IMR-90 (cell line): ENCODE results near the gene LNP1. TPM values are rescaled to one million over a fixed set of nuclear protein-coding genes. Genes with fewer than 3 reads are reported as not detected.
A peak's percentile ranks its signal among the peaks of the same experiment; 100 is the strongest.

Experiments used
- ATAC-seq: fragments of 200-7000 bp; cut with Tn5 transposase; 2 replicates; pipeline ENCODE4 v1.9.1; 2020; ENCODE audit warnings: low read depth, mild to moderate bottlenecking, moderate library complexity
- BruUV-seq: library from RNA; stranded (reverse); fragments of 400-500 nt; replicated peaks from 2 replicates; lab custom pipeline; 2021; lab: Mats Ljungman, UMichigan
- CTCF ChIA-PET: fragments of 300-600 bp; formaldehyde crosslinking; extraction: SDS; loops from one replicate; lab custom pipeline; 2021; ENCODE audit warnings: antibody characterized with exemption; lab: Yijun Ruan, JAX
- POLR2A ChIA-PET: fragments of 300-600 bp; sonication (Branson Sonifier 250); formaldehyde crosslinking; loops from one replicate; lab custom pipeline; 2022; ENCODE audit warnings: antibody characterized with exemption; ENCODE audit not compliant: unreplicated experiment; lab: Charles Lee
- DNase-seq: peaks from one replicate; pipeline ENCODE4 v3.0.0; 2013
- H2AFZ ChIP-seq: replicated peaks from 2 replicates; pipeline ENCODE3; 2013; ENCODE audit warnings: low read length, mild to moderate bottlenecking; ENCODE audit not compliant: poor library complexity
- H2AK5ac ChIP-seq: 2 replicates; pipeline ENCODE4 v1.6.1; 2013; ENCODE audit warnings: low read depth, low read length, inconsistent platforms
- H2AK9ac ChIP-seq: replicated peaks from 2 replicates; pipeline ENCODE3; 2013; ENCODE audit warnings: mild to moderate bottlenecking, low read depth, low read length, moderate library complexity; ENCODE audit not compliant: poor library complexity
- H2BK120ac ChIP-seq: 2 replicates; pipeline ENCODE4 v1.6.1; 2013; ENCODE audit warnings: low read depth, low read length, inconsistent platforms
- H2BK15ac ChIP-seq: 3 replicates; pipeline ENCODE4 v1.6.1; 2013; ENCODE audit warnings: low read depth, low read length, inconsistent platforms
- H2BK20ac ChIP-seq: 2 replicates; pipeline ENCODE4 v1.6.1; 2013; ENCODE audit warnings: low read depth, mild to moderate bottlenecking, inconsistent platforms, low read length, moderate library complexity
- H2BK5ac ChIP-seq: 2 replicates; pipeline ENCODE4 v1.6.1; 2013; ENCODE audit warnings: mild to moderate bottlenecking, low read depth, low read length, inconsistent platforms; ENCODE audit not compliant: poor library complexity, severe bottlenecking
- H3K14ac ChIP-seq: replicated peaks from 2 replicates; pipeline ENCODE4 v1.6.1; 2013; ENCODE audit warnings: low read depth, low read length, inconsistent platforms
- H3K18ac ChIP-seq: 2 replicates; pipeline ENCODE4 v1.6.1; 2013; ENCODE audit warnings: low read depth, low read length, control low read depth
- H3K23ac ChIP-seq: 2 replicates; pipeline ENCODE4 v1.6.1; 2013; ENCODE audit warnings: low read depth, low read length, inconsistent platforms
- H3K27ac ChIP-seq: 2 replicates; pipeline ENCODE4 v1.5.1; 2013; ENCODE audit warnings: mild to moderate bottlenecking, control low read depth, low read length; ENCODE audit not compliant: insufficient read depth
- H3K27me3 ChIP-seq: 2 replicates; pipeline ENCODE4 v1.6.1; 2013; ENCODE audit warnings: low read length; ENCODE audit not compliant: control insufficient read depth, insufficient read depth
- H3K36me3 ChIP-seq: 2 replicates; pipeline ENCODE4 v1.6.1; 2013; ENCODE audit warnings: low read length, mixed read lengths; ENCODE audit not compliant: control insufficient read depth, insufficient read depth
- H3K4ac ChIP-seq: 2 replicates; pipeline ENCODE4 v1.6.1; 2013; ENCODE audit warnings: low read depth, low read length, inconsistent platforms
- H3K4me1 ChIP-seq: 2 replicates; pipeline ENCODE4 v1.6.1; 2013; ENCODE audit warnings: low read length, mixed read lengths; ENCODE audit not compliant: control insufficient read depth, insufficient read depth
- H3K4me2 ChIP-seq: 2 replicates; pipeline ENCODE4 v1.6.1; 2013; ENCODE audit warnings: low read depth, mild to moderate bottlenecking, control low read depth, low read length, moderate library complexity
- H3K4me3 ChIP-seq: 2 replicates; pipeline ENCODE4 v1.5.1; 2013; ENCODE audit warnings: low read depth, mild to moderate bottlenecking, control low read depth, low read length, moderate library complexity; ENCODE audit not compliant: insufficient read depth
- H3K56ac ChIP-seq: 2 replicates; pipeline ENCODE4 v1.6.1; 2013; ENCODE audit warnings: low read length, inconsistent platforms; ENCODE audit not compliant: insufficient read depth; ENCODE audit errors: extremely low read depth
- H3K79me1 ChIP-seq, 2 experiments: 2 replicates each; pipeline ENCODE4 v1.6.1; 2013; ENCODE audit warnings: low read length in 2 of 2, inconsistent platforms in 1 of 2, low read depth in 1 of 2
- H3K9ac ChIP-seq: 2 replicates; pipeline ENCODE4 v1.6.1; 2013; ENCODE audit warnings: low read depth, low read length, control low read depth
- H3K9me1 ChIP-seq: 2 replicates; pipeline ENCODE4 v1.6.1; 2013; ENCODE audit warnings: low read length, inconsistent platforms; ENCODE audit not compliant: insufficient read depth
- H3K9me3 ChIP-seq: 2 replicates; pipeline ENCODE4 v1.6.1; 2013; ENCODE audit warnings: low read length; ENCODE audit not compliant: control insufficient read depth, insufficient read depth
- H4K20me1 ChIP-seq: 2 replicates; pipeline ENCODE4 v1.6.1; 2013; ENCODE audit warnings: low read length, inconsistent platforms; ENCODE audit not compliant: insufficient read depth
- H4K5ac ChIP-seq: 2 replicates; pipeline ENCODE4 v1.6.1; 2013; ENCODE audit warnings: mild to moderate bottlenecking, low read depth, low read length, control low read depth
- H4K8ac ChIP-seq, 2 experiments: 2 replicates each; pipeline ENCODE4 v1.6.1; 2013; ENCODE audit warnings: low read depth in 2 of 2, low read length in 2 of 2, control low read depth in 1 of 2, inconsistent platforms in 1 of 2
- H4K91ac ChIP-seq: 2 replicates; pipeline ENCODE4 v1.6.1; 2013; ENCODE audit warnings: low read depth, low read length, inconsistent platforms; ENCODE audit not compliant: insufficient read depth
- BHLHE40 ChIP-seq: fragments of 150-350 bp; IDR thresholded peaks from 2 replicates; pipeline ENCODE4 v1.6.1; 2016; ENCODE audit warnings: mild to moderate bottlenecking, low read depth, low read length
- CEBPB ChIP-seq: IDR thresholded peaks from 2 replicates; pipeline ENCODE4 v1.6.1; 2012; ENCODE audit warnings: low read depth, low read length, improper control_type of control experiment
- MAFK ChIP-seq: IDR thresholded peaks from 2 replicates; pipeline ENCODE4 v1.6.1; 2012; ENCODE audit warnings: low read depth, low read length, improper control_type of control experiment
- MAZ ChIP-seq: IDR thresholded peaks from 2 replicates; pipeline ENCODE4 v1.6.1; 2012; ENCODE audit warnings: low read depth, mild to moderate bottlenecking, low read length, improper control_type of control experiment, moderate library complexity, borderline replicate concordance
- NFE2L2 ChIP-seq: fragments of 150-350 bp; IDR thresholded peaks from 2 replicates; pipeline ENCODE4 v1.6.1; 2016; ENCODE audit warnings: low read depth, mild to moderate bottlenecking, low read length
- POLR2A ChIP-seq: IDR thresholded peaks from 2 replicates; pipeline ENCODE4 v1.6.1; 2012; ENCODE audit warnings: mild to moderate bottlenecking, low read depth, low read length
- RAD21 ChIP-seq: IDR thresholded peaks from 2 replicates; pipeline ENCODE4 v1.6.1; 2012; ENCODE audit warnings: low read length, improper control_type of control experiment
- RCOR1 ChIP-seq: IDR thresholded peaks from 2 replicates; pipeline ENCODE4 v1.6.1; 2012; ENCODE audit warnings: mild to moderate bottlenecking, low read length, improper control_type of control experiment; ENCODE audit not compliant: insufficient replicate concordance
- SMC3 ChIP-seq: fragments of 150-350 bp; IDR thresholded peaks from 2 replicates; pipeline ENCODE4 v1.6.1; 2016; ENCODE audit warnings: low read depth, mild to moderate bottlenecking, antibody characterized with exemption, low read length, moderate library complexity
- USF2 ChIP-seq: fragments of 150-350 bp; IDR thresholded peaks from 2 replicates; pipeline ENCODE4 v1.6.1; 2017; ENCODE audit warnings: mild to moderate bottlenecking, antibody characterized with exemption, low read length, low read depth
- WGBS, 2 experiments: methylation state at CpG; one replicate each; pipeline versions ENCODE4 v1.1.5 to v1.1.7; 2013; ENCODE audit warnings: missing lambda C conversion rate in 2 of 2; ENCODE audit not compliant: insufficient read length in 1 of 2; ENCODE audit errors: extremely low coverage in 2 of 2; 5-methylcytosine and 5-hydroxymethylcytosine counted together
- dilution Hi-C: fragments of 300-500 bp; cut with HindIII; formaldehyde crosslinking; loops from one replicate; pipeline ENCODE4 v1.14.3; 2018; ENCODE audit warnings: low sequenced_read_pairs; ENCODE audit not compliant: unreplicated experiment
- in situ Hi-C: fragments of 300-500 bp; cut with MboI; formaldehyde crosslinking; loops from 3 replicates; pipeline ENCODE4 v1.14.3; 2019; ENCODE audit warnings: low sequenced_read_pairs, inconsistent platforms, mixed read lengths
- intact Hi-C: fragments of 100-400 bp; cut with micrococcal nuclease; formaldehyde crosslinking; loops from 2 replicates; pipeline ENCODE4 v1.10.0; 2022
- polyA plus RNA-seq, 3 experiments: library from polyadenylated mRNA; depleted of rRNA; stranded (reverse); fragments of >200 nt; gene quantifications; 2 replicates each; pipeline ENCODE4 v1.2.3, GENCODE V29; 2012; ENCODE audit warnings: low replicate concordance in 1 of 3
- total RNA-seq: library from RNA; depleted of rRNA; stranded (reverse); fragments of >200 nt; gene quantifications from 2 replicates; pipeline ENCODE4 v1.2.3, GENCODE V29; 2012
- TF ChIP-seq, protein P1 (sequence below): conservative IDR thresholded peaks from 2 replicates; pipeline ENCODE4 v1.5.1; 2012; ENCODE audit warnings: mild to moderate bottlenecking, low read depth, low read length, improper control_type of control experiment

LNP1 gene
- total and polyA plus RNA-seq, 2 of the 4 experiments (the other 2 are of a cell fraction), result 2.2 to 2.4 TPM

GRCh38 chr3:100354850-100355249 is 46.5 kb upstream of the LNP1 start:
- no peak for ATAC-seq
- H2AFZ ChIP-seq, result no peak overlapping the region

More at GRCh38 chr3:100354850-100355249, 46.5 kb upstream of the LNP1 start:
- H3K4me3 ChIP-seq, result no peak overlapping the region
- no peak overlapping the region for H2BK15ac ChIP-seq
- H2AK9ac ChIP-seq, result no peak overlapping the region
- DNase-seq, result peak; percentile 63
- H3K14ac ChIP-seq, result no peak overlapping the region
- no CpG with 5 or more reads among the region's 3 CpGs for WGBS, 2 experiments
- H4K5ac ChIP-seq, result no peak overlapping the region
- intact Hi-C loops (no loop called here), in situ Hi-C loops (no loop called here), dilution Hi-C loops (no loop called here)
- H4K91ac ChIP-seq, result no peak overlapping the region
- no peak overlapping the region for H2BK20ac ChIP-seq
- H2AK5ac ChIP-seq, result no peak overlapping the region
- no peak overlapping the region for H3K18ac ChIP-seq
- POLR2A ChIA-PET, result interaction anchor here (0.6 kb wide), 1 partner anchor 367 kb away, joined by 3 read pairs; no protein-coding TSS in a partner anchor
- no peak overlapping the region for H3K27ac ChIP-seq
- H3K9me3 ChIP-seq, result no peaks in the 10 kb centered on the region; the same call in 1 of the 2 replicates
- H3K4me2 ChIP-seq, result no peak overlapping the region
- CTCF ChIA-PET, result no interaction called here
- no peaks in the 10 kb centered on the region for H3K27me3 ChIP-seq
- H3K4ac ChIP-seq, result no peak overlapping the region
- no peak overlapping the region for H2BK120ac ChIP-seq
- no peak overlapping the region for H3K23ac ChIP-seq
- BruUV-seq, result no TSS peak
- peaks cover 26% of the 10 kb centered on the region for H3K36me3 ChIP-seq
- 0 out of 4 replicates have a peak, but pooled peaks cover 0 to 4% of the 10 kb centered on the region in 2 experiments for H3K79me1 ChIP-seq
- no peak overlapping the region for H4K8ac ChIP-seq
- H3K9ac ChIP-seq, result no peak overlapping the region
- no peak overlapping the region for H2BK5ac ChIP-seq
- no peak overlapping the region for H3K56ac ChIP-seq
- TF ChIP-seq SMC3, result no peak
- TF ChIP-seq, protein P1, sequence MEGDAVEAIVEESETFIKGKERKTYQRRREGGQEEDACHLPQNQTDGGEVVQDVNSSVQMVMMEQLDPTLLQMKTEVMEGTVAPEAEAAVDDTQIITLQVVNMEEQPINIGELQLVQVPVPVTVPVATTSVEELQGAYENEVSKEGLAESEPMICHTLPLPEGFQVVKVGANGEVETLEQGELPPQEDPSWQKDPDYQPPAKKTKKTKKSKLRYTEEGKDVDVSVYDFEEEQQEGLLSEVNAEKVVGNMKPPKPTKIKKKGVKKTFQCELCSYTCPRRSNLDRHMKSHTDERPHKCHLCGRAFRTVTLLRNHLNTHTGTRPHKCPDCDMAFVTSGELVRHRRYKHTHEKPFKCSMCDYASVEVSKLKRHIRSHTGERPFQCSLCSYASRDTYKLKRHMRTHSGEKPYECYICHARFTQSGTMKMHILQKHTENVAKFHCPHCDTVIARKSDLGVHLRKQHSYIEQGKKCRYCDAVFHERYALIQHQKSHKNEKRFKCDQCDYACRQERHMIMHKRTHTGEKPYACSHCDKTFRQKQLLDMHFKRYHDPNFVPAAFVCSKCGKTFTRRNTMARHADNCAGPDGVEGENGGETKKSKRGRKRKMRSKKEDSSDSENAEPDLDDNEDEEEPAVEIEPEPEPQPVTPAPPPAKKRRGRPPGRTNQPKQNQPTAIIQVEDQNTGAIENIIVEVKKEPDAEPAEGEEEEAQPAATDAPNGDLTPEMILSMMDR, result no peak
- TF ChIP-seq NFE2L2, result no peak
- TF ChIP-seq RCOR1, result no peak
- no peak for TF ChIP-seq RAD21
- TF ChIP-seq BHLHE40, result no peak
- TF ChIP-seq MAZ, result no peak
- no peak for TF ChIP-seq POLR2A
- no peak for TF ChIP-seq USF2
- no peak for TF ChIP-seq MAFK
- no peak for TF ChIP-seq CEBPB
- no peaks in the 10 kb centered on the region for H3K9me1 ChIP-seq
- H3K4me1 ChIP-seq, result no peaks in the 10 kb centered on the region
- no peaks in the 10 kb centered on the region for H4K20me1 ChIP-seq
